H1 (cell line): Measurements from ENCODE around the gene OR9G4.

Source experiments
- CBX5 ChIP-seq: fragments of 300-800, 300-1000 bp; sonication (generic); IDR thresholded peaks from 2 replicates; pipeline ENCODE4 v1.7.1; 2016; ENCODE audit warnings: antibody characterized with exemption, low read length, low read depth
- CTCF ChIP-seq, 3 experiments: IDR thresholded peaks; 1 replicate in 2 of 3; 2 replicates in 1 of 3; pipeline versions ENCODE4 v1.5.1 to v1.6.1; 2011; ENCODE audit warnings: low read length in 3 of 3, mild to moderate bottlenecking in 3 of 3, inconsistent platforms in 2 of 3, low read depth in 1 of 3, moderate library complexity in 1 of 3; ENCODE audit not compliant: insufficient read depth in 1 of 3; ENCODE audit errors: control extremely low read depth in 1 of 3
- FOSL1 ChIP-seq: IDR thresholded peaks from 2 replicates; pipeline ENCODE4 v1.6.1; 2011; ENCODE audit warnings: mild to moderate bottlenecking, low read depth, low read length, moderate library complexity; ENCODE audit not compliant: insufficient read depth

GRCh38 chr11:56706486-56706885 is 42.0 kb downstream of the OR9G4 start:
- TF ChIP-seq CTCF (IDR thresholded peaks at IDR 0.05; ENCODE audit: control extremely low read depth in 1 of 3, insufficient read depth in 1 of 3, low read depth in 1 of 3, low read length in 3 of 3), result no peak
- no peak for TF ChIP-seq CBX5
- TF ChIP-seq FOSL1, result no peak
